OCI-LY1 (cell line): ENCODE results near the gene RNPEPL1.

ENCODE experiments used
- H2AFZ ChIP-seq: fragments of 200-600 bp; sonication (generic), shearing (Covaris generic); 2 replicates; pipeline ENCODE4 v1.6.0; 2014; ENCODE audit warnings: antibody characterized with exemption, mild to moderate bottlenecking, low read length
- H3F3A ChIP-seq: fragments of 200-600 bp; sonication (generic), shearing (Covaris generic); 2 replicates; pipeline ENCODE4 v1.6.0; 2014; ENCODE audit warnings: mild to moderate bottlenecking, antibody characterized with exemption, low read length, moderate library complexity; ENCODE audit not compliant: insufficient read depth
- H3K27ac ChIP-seq: fragments of 200-600 bp; sonication (generic); 2 replicates; pipeline ENCODE4 v1.5.1; 2014; ENCODE audit warnings: low read length, mixed run types, mild to moderate bottlenecking, low read depth; ENCODE audit not compliant: poor library complexity, severe bottlenecking
- H3K27me3 ChIP-seq: fragments of 200-600 bp; sonication (generic); 2 replicates; pipeline ENCODE4 v1.6.0; 2014; ENCODE audit warnings: antibody characterized with exemption, mild to moderate bottlenecking, low read length, moderate library complexity; ENCODE audit not compliant: insufficient read depth
- H3K36me3 ChIP-seq: fragments of 200-600 bp; sonication (generic); 2 replicates; pipeline ENCODE4 v1.6.1; 2014; ENCODE audit warnings: mild to moderate bottlenecking, antibody characterized with exemption, low read length, moderate library complexity, mixed read lengths; ENCODE audit not compliant: insufficient read depth
- H3K4me1 ChIP-seq: fragments of 200-600 bp; sonication (generic); 2 replicates; pipeline ENCODE4 v1.5.1; 2014; ENCODE audit warnings: mild to moderate bottlenecking, low read length, moderate library complexity; ENCODE audit not compliant: insufficient read depth, severe bottlenecking
- H3K4me2 ChIP-seq: fragments of 200-600 bp; sonication (generic), shearing (Covaris generic); 2 replicates; pipeline ENCODE4 v1.6.1; 2014; ENCODE audit warnings: low read length
- H3K4me3 ChIP-seq: fragments of 200-600 bp; sonication (generic); 2 replicates; pipeline ENCODE4 v1.5.1; 2014; ENCODE audit warnings: low read length, low read depth, mild to moderate bottlenecking, mixed read lengths; ENCODE audit not compliant: poor library complexity, severe bottlenecking
- H3K79me2 ChIP-seq: fragments of 200-600 bp; shearing (Covaris generic); 2 replicates; pipeline ENCODE4 v1.6.1; 2016; ENCODE audit warnings: mixed run types, low read length, mixed read lengths; ENCODE audit not compliant: insufficient read depth
- H3K9ac ChIP-seq: fragments of 200-600 bp; sonication (generic), shearing (Covaris generic); 2 replicates; pipeline ENCODE4 v1.6.1; 2014; ENCODE audit warnings: mild to moderate bottlenecking, low read length, mixed read lengths
- H3K9me2 ChIP-seq: fragments of 200-600 bp; sonication (generic), shearing (Covaris generic); 2 replicates; pipeline ENCODE4 v1.6.1; 2014; ENCODE audit warnings: low read depth, mild to moderate bottlenecking, low read length, mixed read lengths
- H3K9me3 ChIP-seq: fragments of 200-600 bp; shearing (Covaris generic); 2 replicates; pipeline ENCODE4 v1.6.1; 2014; ENCODE audit warnings: low read length, mixed read lengths
- H4K20me1 ChIP-seq: fragments of 200-600 bp; sonication (generic), shearing (Covaris generic); 2 replicates; pipeline ENCODE4 v1.6.0; 2016; ENCODE audit warnings: mild to moderate bottlenecking, low read length; ENCODE audit not compliant: insufficient read depth
- EZH2 ChIP-seq: fragments of 200-600 bp; sonication (generic), shearing (Covaris generic); IDR thresholded peaks from 2 replicates; pipeline ENCODE4 v1.8.0; 2017; ENCODE audit warnings: borderline replicate concordance, mixed run types, mild to moderate bottlenecking, antibody characterized with exemption, low read length, moderate library complexity, mixed read lengths
- TF ChIP-seq, protein P1 (sequence below): fragments of 200-600 bp; sonication (generic), shearing (Covaris generic); IDR thresholded peaks from 2 replicates; pipeline ENCODE4 v1.5.1; 2017; ENCODE audit warnings: mild to moderate bottlenecking, antibody characterized with exemption, low read length, moderate library complexity, mixed read lengths

Gene RNPEPL1

DNA sequence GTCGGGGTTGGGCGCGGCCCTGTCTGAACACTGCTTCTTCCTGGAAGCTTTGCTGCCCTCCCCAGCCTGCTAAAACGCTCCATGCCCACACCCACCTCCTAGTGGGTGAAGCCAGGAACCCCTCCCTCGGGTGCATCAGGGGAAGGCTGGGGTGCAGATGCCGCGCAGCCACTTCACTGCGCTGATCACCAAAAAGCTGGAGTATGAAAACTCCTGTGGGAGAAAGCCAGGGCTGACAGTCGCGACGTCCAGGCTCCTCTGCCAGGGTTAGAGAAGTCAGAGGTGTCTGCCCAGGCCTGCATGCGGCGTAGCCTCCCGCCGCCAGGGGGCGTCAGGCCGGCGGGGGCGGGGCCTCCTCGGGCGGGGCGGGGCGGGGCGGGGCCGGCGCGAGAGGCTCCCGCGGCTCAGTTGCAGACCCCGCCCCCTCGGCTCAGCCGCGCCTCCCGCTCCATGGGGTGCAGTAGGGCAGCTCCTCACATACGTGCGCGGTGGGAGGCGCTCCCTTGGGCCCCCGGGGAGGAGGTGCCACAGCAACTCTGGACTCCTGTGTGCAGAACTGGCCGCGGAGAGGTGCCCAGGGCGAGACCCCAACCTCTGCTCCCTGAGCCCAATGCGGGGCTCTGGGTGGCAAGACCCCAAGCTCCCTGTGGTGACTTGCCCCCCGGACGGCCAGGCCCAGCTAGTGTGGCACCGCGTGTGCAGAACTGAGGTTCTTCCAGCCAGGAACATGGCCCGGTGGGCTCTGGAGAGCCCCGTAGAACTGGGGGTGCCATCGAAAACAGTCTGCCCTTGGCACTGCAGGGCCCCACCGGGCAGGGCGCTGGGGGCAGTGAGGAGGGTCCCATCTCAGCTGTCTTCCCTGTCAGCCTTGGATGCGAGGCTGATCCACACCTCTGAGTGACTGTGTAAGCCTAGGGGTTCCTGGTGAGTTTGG, 1.8 kb upstream of the RNPEPL1 start:
- Histone ChIP-seq H3K27ac (peak overlapping the region; percentile 97), H3K4me3 (peak overlapping the region; percentile 86), H3K36me3 (peaks cover 7% of the 10 kb centered on the region; the same call in 1 of the 2 replicates), H3K79me2 (no peaks in the 10 kb centered on the region), H3F3A (no peaks in the 10 kb centered on the region), H3K4me2 (peak overlapping the region; percentile 97), H3K27me3 (no peaks in the 10 kb centered on the region), H3K4me1 (peaks cover 62% of the 10 kb centered on the region), H3K9me2 (no peaks in the 10 kb centered on the region), H3K9ac (peak overlapping the region; percentile 96), H3K9me3 (no peaks in the 10 kb centered on the region), H4K20me1 (no peaks in the 10 kb centered on the region), H2AFZ (no peak overlapping the region)
- TF ChIP-seq, protein P1, sequence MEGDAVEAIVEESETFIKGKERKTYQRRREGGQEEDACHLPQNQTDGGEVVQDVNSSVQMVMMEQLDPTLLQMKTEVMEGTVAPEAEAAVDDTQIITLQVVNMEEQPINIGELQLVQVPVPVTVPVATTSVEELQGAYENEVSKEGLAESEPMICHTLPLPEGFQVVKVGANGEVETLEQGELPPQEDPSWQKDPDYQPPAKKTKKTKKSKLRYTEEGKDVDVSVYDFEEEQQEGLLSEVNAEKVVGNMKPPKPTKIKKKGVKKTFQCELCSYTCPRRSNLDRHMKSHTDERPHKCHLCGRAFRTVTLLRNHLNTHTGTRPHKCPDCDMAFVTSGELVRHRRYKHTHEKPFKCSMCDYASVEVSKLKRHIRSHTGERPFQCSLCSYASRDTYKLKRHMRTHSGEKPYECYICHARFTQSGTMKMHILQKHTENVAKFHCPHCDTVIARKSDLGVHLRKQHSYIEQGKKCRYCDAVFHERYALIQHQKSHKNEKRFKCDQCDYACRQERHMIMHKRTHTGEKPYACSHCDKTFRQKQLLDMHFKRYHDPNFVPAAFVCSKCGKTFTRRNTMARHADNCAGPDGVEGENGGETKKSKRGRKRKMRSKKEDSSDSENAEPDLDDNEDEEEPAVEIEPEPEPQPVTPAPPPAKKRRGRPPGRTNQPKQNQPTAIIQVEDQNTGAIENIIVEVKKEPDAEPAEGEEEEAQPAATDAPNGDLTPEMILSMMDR, result peak; percentile 72
- TF ChIP-seq EZH2, result no peak

DNA sequence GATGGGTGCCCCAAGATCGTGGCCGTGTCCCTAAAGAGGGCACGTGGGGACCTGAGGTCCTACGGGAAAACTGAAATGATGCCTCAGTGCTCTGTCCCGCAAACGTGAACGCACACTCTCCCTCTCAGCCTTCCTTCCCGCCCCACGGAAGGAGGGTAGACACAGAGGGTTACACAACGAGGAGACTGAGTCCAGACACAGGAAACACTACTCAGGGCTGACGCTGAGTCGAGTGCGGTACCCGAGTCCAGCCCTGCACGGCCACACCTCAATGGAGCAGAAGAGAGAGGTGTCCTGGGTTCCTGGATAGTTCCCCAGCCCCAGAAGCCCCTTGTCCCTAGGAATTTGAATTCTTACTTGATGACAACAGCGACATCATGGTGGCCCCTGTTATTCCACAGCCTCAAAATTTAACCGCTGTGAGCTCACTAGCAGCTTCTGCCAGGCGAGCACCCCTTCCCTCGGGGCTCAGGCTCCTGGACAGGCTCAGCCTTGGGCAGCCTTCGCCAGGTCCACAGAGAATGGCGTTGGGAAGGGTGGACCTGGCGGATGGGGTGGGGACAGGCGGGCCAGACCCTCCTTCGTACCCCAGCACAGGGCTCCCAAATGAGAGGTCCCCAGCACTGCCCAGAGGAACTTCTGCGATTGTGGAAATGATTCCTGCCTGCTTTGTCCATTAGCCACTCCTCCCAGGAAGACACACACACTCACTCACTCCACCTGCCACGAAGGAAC, 980 bp upstream of the RNPEPL1 start:
- Histone ChIP-seq H3K4me2 (peak overlapping the region; percentile 92), H2AFZ (no peak overlapping the region), H3K9me2 (no peaks in the 10 kb centered on the region), H3K9ac (peak overlapping the region; percentile 76), H3K27me3 (no peaks in the 10 kb centered on the region), H3K36me3 (peaks cover 6% of the 10 kb centered on the region; the same call in 1 of the 2 replicates), H3K27ac (peak overlapping the region; percentile 91), H3K79me2 (no peaks in the 10 kb centered on the region), H3K4me1 (peaks cover 54% of the 10 kb centered on the region), H3K9me3 (no peaks in the 10 kb centered on the region), H4K20me1 (no peaks in the 10 kb centered on the region), H3K4me3 (peak overlapping the region; percentile 86), H3F3A (no peaks in the 10 kb centered on the region)
- TF ChIP-seq, protein P1, result no peak
- TF ChIP-seq EZH2, result no peak

DNA sequence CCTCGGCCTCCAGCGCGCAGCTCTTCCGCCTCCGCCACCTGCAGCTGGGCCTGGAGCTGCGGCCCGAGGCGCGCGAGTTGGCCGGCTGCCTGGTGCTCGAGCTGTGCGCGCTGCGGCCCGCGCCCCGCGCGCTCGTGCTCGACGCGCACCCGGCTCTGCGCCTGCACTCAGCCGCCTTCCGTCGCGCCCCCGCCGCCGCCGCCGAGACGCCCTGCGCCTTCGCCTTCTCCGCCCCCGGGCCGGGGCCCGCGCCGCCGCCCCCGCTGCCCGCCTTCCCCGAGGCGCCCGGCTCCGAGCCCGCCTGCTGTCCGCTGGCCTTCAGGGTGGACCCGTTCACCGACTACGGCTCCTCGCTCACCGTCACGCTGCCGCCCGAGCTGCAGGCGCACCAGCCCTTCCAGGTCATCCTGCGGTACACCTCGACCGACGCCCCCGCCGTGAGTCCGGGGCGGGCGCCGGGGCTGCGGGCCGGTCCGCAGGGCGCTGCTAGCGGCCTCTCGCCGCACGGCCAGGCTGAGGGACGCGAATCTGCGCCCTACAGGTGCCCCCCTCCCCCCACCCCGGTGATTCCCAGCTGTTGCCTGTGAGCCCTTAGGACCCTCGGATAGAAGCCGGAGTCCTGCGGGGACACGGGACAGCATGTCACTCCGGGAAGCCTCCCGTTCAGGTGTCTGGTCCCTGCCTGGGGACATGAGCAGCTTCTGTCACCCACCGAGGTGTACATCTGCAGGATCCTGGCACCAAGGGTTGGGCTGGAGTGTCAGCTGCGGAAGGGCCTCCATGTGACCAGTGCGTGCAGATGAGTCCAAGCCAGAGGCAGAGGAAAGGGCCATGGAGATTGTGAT, 616 bp downstream of the RNPEPL1 start:
- Histone ChIP-seq H3K4me2 (peak overlapping the region; percentile 88), H2AFZ (no peak overlapping the region), H3F3A (no peaks in the 10 kb centered on the region), H3K4me1 (peaks cover 52% of the 10 kb centered on the region), H3K9me3 (no peaks in the 10 kb centered on the region), H3K4me3 (peak overlapping the region; percentile 94), H4K20me1 (no peaks in the 10 kb centered on the region), H3K9ac (peak overlapping the region; percentile 87), H3K79me2 (no peaks in the 10 kb centered on the region), H3K9me2 (no peaks in the 10 kb centered on the region), H3K27ac (peak overlapping the region; percentile 13), H3K27me3 (no peaks in the 10 kb centered on the region), H3K36me3 (no peaks in the 10 kb centered on the region; the same call in 1 of the 2 replicates)
- TF ChIP-seq, protein P1, result no peak
